Chondrocyte (in vitro differentiated cells): ENCODE results near the gene RNF103. TPM values are rescaled to one million over a fixed set of nuclear protein-coding genes. Genes with fewer than 3 reads are reported as not detected.
"Not testable (repeated sequence)": the region's sequence is repeated elsewhere in the genome, so short reads cannot be mapped to it uniquely, and the experiment has no call there.

Experiments used
- DNase-seq: peaks from one replicate; pipeline ENCODE4 v3.0.0; 2021; ENCODE audit warnings: mixed read lengths, low spot score
- H3K27ac Mint-ChIP-seq: one replicate; pipeline ENCODE4 v1.8.0; 2021; ENCODE audit warnings: mild to moderate bottlenecking, moderate library complexity, mixed read lengths; ENCODE audit not compliant: unreplicated experiment
- H3K27me3 Mint-ChIP-seq: 2 replicates; pipeline ENCODE4 v1.8.0; 2021; ENCODE audit warnings: low read depth, mixed read lengths
- H3K36me3 Mint-ChIP-seq: 2 replicates; pipeline ENCODE4 v1.8.0; 2021; ENCODE audit warnings: low read depth, mixed read lengths
- H3K4me1 Mint-ChIP-seq: 2 replicates; pipeline ENCODE4 v1.8.0; 2021; ENCODE audit warnings: low read depth, mild to moderate bottlenecking, mixed read lengths
- H3K4me3 Mint-ChIP-seq: one replicate; pipeline ENCODE4 v1.8.0; 2021; ENCODE audit warnings: mild to moderate bottlenecking, moderate library complexity, mixed read lengths; ENCODE audit not compliant: unreplicated experiment
- H3K9me3 Mint-ChIP-seq: 2 replicates; pipeline ENCODE4 v1.8.0; 2021; ENCODE audit warnings: low read depth, mixed read lengths
- total RNA-seq: library from RNA; stranded (reverse); gene quantifications from 3 replicates; pipeline ENCODE4 v1.2.1, GENCODE V29; 2021
- TF ChIP-seq, protein P1 (sequence below): fragments of 200-600 bp; sonication (generic); IDR thresholded peaks from 2 replicates; pipeline ENCODE4 v1.5.0; 2021; ENCODE audit warnings: antibody characterized with exemption, mild to moderate bottlenecking, moderate library complexity

The RNF103 gene
- total RNA-seq, 1 donor from 2014 or later, result 32.4 TPM

GRCh38 chr2:86593266-86593665 is 30.4 kb downstream of the RNF103 start:
- no peak overlapping the region for H3K4me3 Mint-ChIP-seq
- peaks cover 7% of the 10 kb centered on the region for H3K27me3 Mint-ChIP-seq
- H3K9me3 Mint-ChIP-seq, result no peaks in the 10 kb centered on the region
- H3K4me1 Mint-ChIP-seq, result no peaks in the 10 kb centered on the region
- TF ChIP-seq, protein P1, sequence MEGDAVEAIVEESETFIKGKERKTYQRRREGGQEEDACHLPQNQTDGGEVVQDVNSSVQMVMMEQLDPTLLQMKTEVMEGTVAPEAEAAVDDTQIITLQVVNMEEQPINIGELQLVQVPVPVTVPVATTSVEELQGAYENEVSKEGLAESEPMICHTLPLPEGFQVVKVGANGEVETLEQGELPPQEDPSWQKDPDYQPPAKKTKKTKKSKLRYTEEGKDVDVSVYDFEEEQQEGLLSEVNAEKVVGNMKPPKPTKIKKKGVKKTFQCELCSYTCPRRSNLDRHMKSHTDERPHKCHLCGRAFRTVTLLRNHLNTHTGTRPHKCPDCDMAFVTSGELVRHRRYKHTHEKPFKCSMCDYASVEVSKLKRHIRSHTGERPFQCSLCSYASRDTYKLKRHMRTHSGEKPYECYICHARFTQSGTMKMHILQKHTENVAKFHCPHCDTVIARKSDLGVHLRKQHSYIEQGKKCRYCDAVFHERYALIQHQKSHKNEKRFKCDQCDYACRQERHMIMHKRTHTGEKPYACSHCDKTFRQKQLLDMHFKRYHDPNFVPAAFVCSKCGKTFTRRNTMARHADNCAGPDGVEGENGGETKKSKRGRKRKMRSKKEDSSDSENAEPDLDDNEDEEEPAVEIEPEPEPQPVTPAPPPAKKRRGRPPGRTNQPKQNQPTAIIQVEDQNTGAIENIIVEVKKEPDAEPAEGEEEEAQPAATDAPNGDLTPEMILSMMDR, result no peak
- no peaks in the 10 kb centered on the region for H3K36me3 Mint-ChIP-seq
- no peak for DNase-seq
- no peak overlapping the region for H3K27ac Mint-ChIP-seq

GRCh38 chr2:86592547-86593230 is 31.0 kb downstream of the RNF103 start:
- H3K27me3 Mint-ChIP-seq, result peaks cover 13% of the 10 kb centered on the region
- H3K9me3 Mint-ChIP-seq, result no peaks in the 10 kb centered on the region
- H3K36me3 Mint-ChIP-seq, result no peaks in the 10 kb centered on the region
- TF ChIP-seq, protein P1, result no peak
- no peak for DNase-seq
- no peaks in the 10 kb centered on the region for H3K4me1 Mint-ChIP-seq
- no peak overlapping the region for H3K27ac Mint-ChIP-seq
- no peak overlapping the region for H3K4me3 Mint-ChIP-seq

DNA sequence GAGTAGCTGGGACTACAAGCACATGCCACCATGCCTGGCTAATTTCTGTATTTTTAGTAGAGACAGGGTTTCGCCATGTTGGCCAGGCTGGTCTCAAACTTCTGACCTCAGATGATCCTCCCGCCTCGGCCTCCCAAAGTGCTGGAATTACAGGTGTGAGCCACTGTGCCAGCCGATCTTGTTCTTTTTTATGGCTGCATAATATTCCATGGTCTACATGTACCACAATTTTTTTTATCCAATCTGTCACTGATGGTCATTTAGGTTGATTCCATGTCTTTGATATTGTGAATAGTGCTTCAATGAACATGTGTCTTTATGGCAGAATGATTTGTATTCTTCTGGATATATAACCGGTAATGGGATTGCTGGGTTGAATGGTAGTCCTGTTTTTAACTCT is 34.0 kb downstream of the RNF103 start:
- not testable (repeated sequence) for H3K9me3 Mint-ChIP-seq, H3K36me3 Mint-ChIP-seq, H3K27ac Mint-ChIP-seq, H3K4me3 Mint-ChIP-seq, DNase-seq, H3K4me1 Mint-ChIP-seq
- peaks cover 16% of the 10 kb centered on the region for H3K27me3 Mint-ChIP-seq

GRCh38 chr2:86584151-86584913 is 39.3 kb downstream of the RNF103 start:
- Mint-ChIP-seq H3K27ac (no peak overlapping the region), H3K9me3 (no peaks in the 10 kb centered on the region), H3K4me1 (peaks cover 5% of the 10 kb centered on the region), H3K4me3 (no peak overlapping the region), H3K27me3 (peaks cover 17% of the 10 kb centered on the region), H3K36me3 (peaks cover 1% of the 10 kb centered on the region)
- TF ChIP-seq, protein P1, result no peak
- DNase-seq, result no peak

DNA sequence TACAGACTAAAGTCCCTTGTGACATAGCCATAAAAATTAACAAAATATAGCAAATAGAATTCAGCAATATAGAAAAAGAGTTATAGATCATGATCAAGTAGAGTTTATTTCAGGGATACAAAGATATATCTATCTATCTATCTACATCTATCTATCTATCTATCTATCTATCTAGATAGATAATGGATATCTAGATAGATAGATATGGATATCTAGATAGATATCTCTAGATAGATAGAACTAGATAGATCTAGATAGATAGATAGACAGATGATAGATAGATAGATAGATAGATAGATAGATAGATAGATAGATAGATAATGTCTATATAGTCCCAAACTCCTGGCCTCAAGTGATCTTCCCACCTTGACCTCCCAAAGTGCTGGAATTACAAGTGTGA is 43.1 kb downstream of the RNF103 start:
- Mint-ChIP-seq H3K36me3 (peaks cover 1% of the 10 kb centered on the region), H3K4me3 (no peak overlapping the region), H3K27ac (no peak overlapping the region), H3K27me3 (peaks cover 9% of the 10 kb centered on the region), H3K4me1 (peaks cover 5% of the 10 kb centered on the region), H3K9me3 (peaks cover 3% of the 10 kb centered on the region)
- no peak for DNase-seq
- TF ChIP-seq, protein P1, result no peak
